ENCODE measurements around the gene KAZN.
A peak's percentile ranks its signal among the peaks of the same experiment; 100 is the strongest.
"Not testable (repeated sequence)": the region's sequence is repeated elsewhere in the genome, so short reads cannot be mapped to it uniquely, and the experiment has no call there.

Gene KAZN

DNA sequence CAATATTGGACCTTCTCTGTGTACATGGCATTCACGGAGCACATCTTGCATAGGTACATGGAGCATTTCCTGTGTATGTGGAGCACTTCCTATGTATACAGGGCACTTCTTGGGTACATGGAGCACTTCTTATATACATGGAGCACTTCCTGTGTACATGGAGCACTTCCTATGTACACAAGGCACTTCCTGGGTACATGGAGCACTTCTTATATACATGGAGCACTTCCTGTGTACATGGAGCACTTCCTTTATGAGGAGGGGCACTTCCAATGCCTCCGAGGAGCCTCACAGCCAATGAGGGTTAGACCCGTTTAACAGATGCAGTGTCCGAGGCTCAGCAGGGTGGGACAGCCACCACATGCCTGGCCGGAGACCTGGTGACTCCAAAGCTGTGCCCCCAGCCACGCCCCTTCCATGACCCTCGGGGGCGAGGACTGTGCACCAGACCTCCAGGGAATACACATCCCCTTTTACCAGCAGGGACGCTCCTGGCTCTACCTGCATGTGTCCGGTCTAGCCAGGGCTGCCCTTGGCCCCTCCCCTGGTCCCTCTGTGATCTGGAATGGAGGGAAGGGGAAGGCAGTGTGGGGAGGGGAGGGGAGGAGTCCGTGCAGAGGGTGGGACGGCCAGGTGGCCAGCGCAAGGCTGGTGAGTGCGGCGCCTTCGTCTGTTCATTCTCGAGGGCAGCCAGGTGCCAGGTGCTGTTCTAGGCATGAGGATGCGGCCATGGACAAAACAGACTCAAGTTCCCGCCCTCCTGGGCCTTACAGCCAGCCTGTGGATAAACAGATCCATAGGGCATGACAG lies 360.0 kb downstream of the KAZN start:
- DNase-seq (ENCODE audit: low spot score) = no peak

DNA sequence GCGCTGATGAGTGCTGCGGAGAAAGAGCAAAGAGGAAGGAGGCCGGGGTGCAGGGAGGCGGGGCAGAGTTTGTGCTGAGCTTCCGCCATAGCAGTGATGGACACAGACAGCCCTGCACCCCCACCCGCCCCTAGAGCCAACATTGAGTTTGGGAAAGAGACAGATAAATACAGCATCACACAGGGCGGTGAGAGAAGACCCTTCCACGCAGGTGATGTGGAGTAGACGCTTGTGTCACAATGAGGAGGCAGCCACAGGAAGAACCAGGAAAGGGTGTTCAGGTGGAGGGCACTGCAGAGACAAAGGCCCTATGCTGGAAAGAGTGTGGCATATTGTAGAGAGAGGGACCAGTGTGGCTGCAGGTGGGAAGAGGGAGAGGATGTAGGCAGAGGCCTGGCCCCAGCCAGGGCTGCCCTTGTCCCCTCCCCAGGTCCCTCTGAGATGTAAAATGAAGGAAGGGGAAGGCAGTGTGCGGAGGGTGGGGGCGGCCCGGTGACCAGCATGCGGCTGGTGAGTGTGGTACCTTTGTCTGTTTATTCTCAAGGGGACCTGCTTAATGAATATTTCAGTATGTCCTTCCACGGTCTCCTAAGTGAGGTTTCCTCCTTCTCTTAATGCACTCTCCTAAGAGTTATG lies 360.7 kb downstream of the KAZN start:
- DNase-seq (ENCODE audit: low spot score) = no peak

DNA sequence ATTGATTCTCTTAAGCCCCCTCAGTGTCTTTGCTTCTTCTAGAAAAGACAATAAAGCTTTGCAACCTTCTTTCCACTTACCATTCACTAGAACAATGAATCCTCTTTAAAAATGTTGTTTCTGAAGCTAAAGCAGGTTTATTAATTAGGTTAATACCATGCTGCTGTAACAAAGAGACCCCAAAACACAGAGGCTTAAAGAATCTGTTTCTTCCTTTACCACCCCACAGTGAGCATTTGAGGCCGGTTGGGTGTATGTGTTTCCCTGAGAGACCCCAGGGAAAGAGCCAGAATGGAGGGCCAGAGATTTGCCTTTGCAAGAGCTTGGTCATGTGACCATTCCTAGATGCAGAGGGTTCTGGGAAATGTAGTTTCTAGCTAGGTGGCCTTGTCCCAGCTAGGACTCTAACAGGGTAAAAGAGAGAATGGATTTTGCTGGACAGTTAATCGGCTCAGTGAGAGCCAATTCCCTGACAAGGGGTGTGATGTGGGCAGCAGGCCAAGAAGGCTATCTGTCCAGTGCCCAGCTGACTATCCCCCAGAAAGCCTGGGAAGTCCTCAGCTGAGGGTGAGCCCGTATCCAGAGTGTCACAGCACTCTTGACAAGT lies 363.3 kb downstream of the KAZN start:
- DNase-seq (ENCODE audit: low spot score) = no peak

- no peak for DNase-seq (ENCODE audit: low spot score)
These were observed 363.9 kb downstream of the KAZN start for GRCh38 chr1:14962407-14962806.

GRCh38 chr1:14963791-14964710 lies 365.6 kb downstream of the KAZN start:
- DNase-seq (ENCODE audit: low spot score) = not testable (repeated sequence)

- no peak for DNase-seq (ENCODE audit: low spot score)
These were observed 366.2 kb downstream of the KAZN start for GRCh38 chr1:14964711-14965055.

- no peak for DNase-seq (ENCODE audit: low spot score)
These were observed 369.9 kb downstream of the KAZN start for GRCh38 chr1:14968251-14968851.

DNA sequence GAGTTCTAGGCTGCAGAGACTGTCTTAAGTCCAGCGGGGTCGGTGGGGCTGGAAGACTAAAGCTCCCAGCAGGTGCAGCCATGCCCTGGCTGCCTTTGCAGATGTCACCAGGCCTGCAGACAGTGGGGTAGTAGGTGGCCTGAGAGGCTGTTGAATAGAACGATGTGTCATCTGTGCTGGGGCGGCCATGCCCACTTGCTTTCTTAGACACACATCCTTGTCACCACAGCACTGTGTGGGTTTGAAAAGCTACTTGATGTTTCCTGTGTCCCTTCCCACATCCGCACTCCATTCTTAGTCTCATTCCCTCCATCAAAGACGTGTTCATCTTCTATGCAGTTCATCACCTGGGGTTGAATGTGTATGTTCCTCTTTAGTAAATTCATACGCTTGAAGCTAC lies 370.5 kb downstream of the KAZN start:
- DNase-seq (ENCODE audit: low spot score) = peak; percentile 21

DNA sequence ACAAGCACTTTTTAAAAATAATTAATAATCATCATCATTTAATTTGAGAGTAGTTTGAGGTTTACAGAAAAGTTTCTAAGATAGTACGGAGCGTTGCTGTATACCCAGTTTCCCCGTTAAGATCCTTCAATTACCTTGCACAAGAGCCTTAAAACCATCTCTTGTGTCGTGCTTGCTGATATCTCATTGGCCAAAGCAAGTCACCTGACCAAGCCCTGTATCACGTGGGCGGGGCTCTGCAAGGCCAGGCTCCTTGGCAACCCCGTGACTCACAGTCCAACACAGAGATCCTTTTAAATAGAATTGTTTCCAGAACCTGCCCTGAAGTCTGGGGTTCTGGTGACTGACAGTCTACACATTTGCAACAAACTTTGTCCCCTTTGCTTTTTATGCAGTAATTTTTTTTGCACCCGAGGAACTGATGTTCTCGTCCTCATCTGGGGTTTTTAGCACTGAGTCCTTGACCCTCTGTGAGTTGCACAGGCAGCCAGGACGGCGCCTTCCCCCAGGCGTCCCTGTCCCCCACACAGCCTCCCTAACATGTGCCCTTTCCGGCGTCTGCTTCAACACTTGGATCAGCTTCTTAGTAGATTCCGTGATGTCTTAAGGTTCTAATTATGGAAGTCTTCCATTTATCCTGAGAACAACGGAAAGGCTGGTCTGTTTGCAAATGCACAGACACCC lies 371.8 kb downstream of the KAZN start:
- no peak for DNase-seq (ENCODE audit: low spot score)

DNA sequence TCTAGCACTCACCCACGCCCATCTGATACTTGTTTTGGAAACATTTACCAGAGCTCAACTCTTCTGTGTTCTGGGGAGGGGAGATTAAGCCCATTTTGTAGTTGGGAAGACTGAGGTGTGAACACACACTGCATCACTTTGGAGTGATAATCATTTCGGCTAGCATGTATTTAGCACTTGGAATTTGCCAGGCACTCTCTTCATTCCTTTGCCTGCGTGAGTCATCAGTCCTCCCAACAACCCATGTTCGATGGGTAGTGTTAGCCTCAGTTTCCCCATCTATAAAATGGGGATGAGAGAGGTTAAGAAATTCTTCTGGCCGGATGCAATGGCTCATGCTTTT lies 372.3 kb downstream of the KAZN start:
- DNase-seq (ENCODE audit: low spot score) = no peak

- no peak for DNase-seq (ENCODE audit: low spot score)
These were observed 372.7 kb downstream of the KAZN start for GRCh38 chr1:14971221-14971620.

DNA sequence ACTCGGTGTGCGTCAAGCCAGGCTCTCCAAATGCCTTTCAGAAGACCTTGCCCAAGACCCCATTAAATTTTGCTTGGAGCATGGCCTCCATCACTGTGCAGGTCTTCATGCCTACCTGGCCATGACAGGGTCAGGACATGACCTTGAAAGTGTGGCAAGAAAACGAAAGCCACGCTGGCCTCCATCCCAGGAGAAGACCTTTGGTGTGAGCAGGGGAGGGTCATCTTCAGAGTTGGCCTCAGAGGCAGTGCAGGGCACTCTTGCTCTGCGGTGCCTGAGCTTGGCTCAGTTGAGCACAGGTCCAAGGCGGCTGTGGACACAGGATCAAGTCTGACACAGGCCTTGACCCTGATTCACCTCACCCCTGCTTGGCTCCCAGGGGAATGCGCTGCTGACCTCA lies 373.6 kb downstream of the KAZN start:
- no peak for DNase-seq (ENCODE audit: low spot score)

- no peak for DNase-seq (ENCODE audit: low spot score)
These were observed 375.3 kb downstream of the KAZN start for GRCh38 chr1:14973773-14974172.

DNA sequence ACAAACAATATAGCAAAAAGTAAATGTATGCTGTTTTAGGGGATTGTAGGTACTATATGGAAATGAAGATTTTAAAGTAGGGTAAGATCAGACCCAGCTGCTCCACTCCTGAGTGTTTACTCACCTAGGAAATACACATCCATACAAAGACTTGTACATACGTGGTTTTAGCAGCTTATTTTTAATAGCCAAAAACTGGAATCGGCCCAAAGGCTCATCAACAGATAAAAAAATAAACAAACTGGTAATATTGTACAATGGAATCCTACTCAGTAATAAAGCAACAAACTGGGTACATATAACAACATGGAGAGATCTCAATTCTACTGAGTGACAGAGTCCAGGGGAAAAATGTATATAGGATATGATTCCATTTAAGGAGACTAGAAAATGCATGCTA lies 375.9 kb downstream of the KAZN start:
- DNase-seq (ENCODE audit: low spot score) = no peak

DNA sequence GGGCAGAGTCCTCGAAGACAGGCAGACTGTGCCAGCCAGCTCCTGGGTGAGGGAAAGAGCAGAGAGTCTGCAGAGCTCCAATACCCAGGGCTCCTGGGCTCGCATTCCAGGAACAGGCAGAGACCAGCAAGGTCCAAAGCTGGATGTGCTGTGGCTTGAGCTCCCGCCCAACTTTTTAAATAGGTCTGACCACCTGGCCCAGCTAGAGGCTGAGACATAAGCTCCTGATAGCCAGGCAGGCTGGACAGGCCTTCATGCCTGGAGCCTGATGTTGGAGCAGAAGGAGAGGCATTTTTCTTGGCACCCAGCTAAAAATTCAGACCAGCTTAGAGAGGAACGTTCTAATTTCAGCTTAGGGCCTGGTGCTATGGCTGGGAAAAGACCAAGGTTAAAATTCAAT lies 376.6 kb downstream of the KAZN start:
- DNase-seq (ENCODE audit: low spot score) = no peak

GRCh38 chr1:14976256-14976655 lies 377.8 kb downstream of the KAZN start:
- no peak for DNase-seq (ENCODE audit: low spot score)

- DNase-seq (ENCODE audit: low spot score) = no peak
These were observed 378.9 kb downstream of the KAZN start for GRCh38 chr1:14977338-14977931.

DNA sequence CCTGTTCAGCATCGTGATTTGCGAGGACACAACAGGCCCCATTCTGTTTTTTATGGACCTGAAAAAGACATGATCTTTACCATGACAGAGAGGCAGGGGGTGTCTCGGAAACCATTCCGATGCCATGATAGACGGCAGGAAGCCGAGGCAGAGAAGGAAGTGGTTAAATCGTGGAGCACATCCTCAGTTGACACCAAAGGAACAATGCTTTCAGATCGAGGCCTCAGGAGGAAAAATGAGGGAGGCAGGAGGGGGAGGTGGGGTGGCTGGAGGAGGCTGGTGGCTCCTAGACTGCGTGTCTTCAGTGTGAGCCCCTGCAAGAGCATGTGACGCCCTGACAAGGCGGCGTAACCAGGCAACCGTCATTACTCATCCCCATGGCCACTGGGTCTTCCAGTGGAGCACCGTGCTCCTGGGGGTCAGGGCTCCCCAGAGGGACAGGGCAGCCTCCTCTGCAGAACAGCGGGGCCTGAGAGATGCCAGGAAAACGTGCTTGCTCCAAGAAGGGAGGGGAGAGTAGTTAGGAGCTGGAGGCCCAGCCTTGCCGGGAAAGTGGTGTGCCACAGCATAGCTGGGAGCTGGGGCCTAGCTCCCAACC lies 382.2 kb downstream of the KAZN start:
- no peak for DNase-seq (ENCODE audit: low spot score)

GRCh38 chr1:14982029-14982428 lies 383.5 kb downstream of the KAZN start:
- no peak for DNase-seq (ENCODE audit: low spot score)

DNA sequence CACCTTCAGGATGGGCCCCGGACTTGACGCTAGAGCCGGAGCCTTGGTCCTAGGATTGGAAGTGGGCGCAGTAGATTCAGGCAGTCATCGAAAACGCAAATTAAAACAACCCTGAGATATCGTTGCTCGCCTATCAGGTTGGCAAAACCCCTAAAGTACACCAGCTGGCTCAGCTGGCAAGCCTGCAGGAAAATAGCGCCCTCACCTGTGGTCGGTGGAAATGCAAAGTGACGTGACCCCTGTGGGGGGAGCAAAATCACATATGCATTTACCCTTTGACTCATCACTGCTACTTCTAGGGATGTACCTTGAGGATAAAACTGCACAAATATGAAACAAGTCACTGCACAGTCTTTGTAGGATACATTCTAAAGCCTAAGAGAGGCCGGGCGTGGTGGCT lies 384.8 kb downstream of the KAZN start:
- DNase-seq (ENCODE audit: low spot score) = no peak

GRCh38 chr1:14986168-14986567 lies 387.7 kb downstream of the KAZN start:
- no peak for DNase-seq (ENCODE audit: low spot score)
